ENCODE measurements around the gene PBLD. TPM values are rescaled to one million over a fixed set of nuclear protein-coding genes. Genes with fewer than 3 reads are reported as not detected.

Gene PBLD
- total and polyA plus RNA-seq, 3 donors from 2014 or later = 4.4 to 7.6 (median 7.6) TPM

GRCh38 chr10:68365611-68366010 lies 32.9 kb upstream of the PBLD start:
- TF ChIP-seq CTCF (IDR thresholded peaks at IDR 0.05) (no peak), POLR2A (IDR thresholded peaks at IDR 0.05) (no peak)
- no peaks in the 10 kb centered on the region for H3K36me3 ChIP-seq (ENCODE audit: low read depth, missing control alignments)
- H3K27ac ChIP-seq = no peak overlapping the region
- no peaks in the 10 kb centered on the region for H3K4me1 ChIP-seq
- intact Hi-C loops (cut with DNase I; ENCODE audit: low total_unique reads) = no loop called here
- no peaks in the 10 kb centered on the region for H3K9me3 ChIP-seq
- 83 to 87% methylated on average over 2 of the region's 2 CpGs for WGBS, 2 donors
- no peak for DNase-seq
- no peak overlapping the region for H3K4me3 ChIP-seq
- no peaks in the 10 kb centered on the region for H3K27me3 ChIP-seq

- no peaks in the 10 kb centered on the region for H3K36me3 ChIP-seq (ENCODE audit: low read depth, missing control alignments)
- 84 to 94% methylated on average over 3 of the region's 3 CpGs for WGBS, 2 donors
- no peak overlapping the region for H3K4me3 ChIP-seq
- H3K9me3 ChIP-seq = no peaks in the 10 kb centered on the region
- H3K4me1 ChIP-seq = no peaks in the 10 kb centered on the region
- no peak for DNase-seq
- H3K27me3 ChIP-seq = no peaks in the 10 kb centered on the region
- TF ChIP-seq POLR2A (IDR thresholded peaks at IDR 0.05) (no peak), CTCF (IDR thresholded peaks at IDR 0.05) (no peak)
- intact Hi-C loops (cut with DNase I; ENCODE audit: low total_unique reads) = no loop called here
- H3K27ac ChIP-seq = no peak overlapping the region
These were observed 31.6 kb upstream of the PBLD start for GRCh38 chr10:68364101-68364886.

GRCh38 chr10:68362590-68362989 lies 29.9 kb upstream of the PBLD start:
- Histone ChIP-seq H3K4me3 (no peak overlapping the region), H3K27me3 (no peaks in the 10 kb centered on the region), H3K27ac (no peak overlapping the region), H3K9me3 (no peaks in the 10 kb centered on the region), H3K4me1 (no peaks in the 10 kb centered on the region), H3K36me3 (ENCODE audit: low read depth, missing control alignments) (no peaks in the 10 kb centered on the region)
- DNase-seq = no peak
- no peak for TF ChIP-seq CTCF (IDR thresholded peaks at IDR 0.05)
- WGBS, 2 donors = 90 to 93% methylated on average over 3 of the region's 3 CpGs
- intact Hi-C loops (cut with DNase I; ENCODE audit: low total_unique reads) = no loop called here

- Histone ChIP-seq H3K27ac (no peak overlapping the region), H3K9me3 (no peaks in the 10 kb centered on the region), H3K4me3 (no peak overlapping the region), H3K4me1 (no peaks in the 10 kb centered on the region), H3K36me3 (ENCODE audit: low read depth, missing control alignments) (no peaks in the 10 kb centered on the region), H3K27me3 (no peaks in the 10 kb centered on the region)
- DNase-seq = no peak
- intact Hi-C loops (cut with DNase I; ENCODE audit: low total_unique reads) = no loop called here
- TF ChIP-seq POLR2A (IDR thresholded peaks at IDR 0.05) (no peak), CTCF (IDR thresholded peaks at IDR 0.05) (no peak)
- 89 to 93% methylated on average over 6 of the region's 6 CpGs for WGBS, 2 donors
These were observed 26.5 kb upstream of the PBLD start for GRCh38 chr10:68359189-68359588.

GRCh38 chr10:68353537-68353936 lies 20.8 kb upstream of the PBLD start:
- no peak overlapping the region for H3K4me3 ChIP-seq
- no peak for DNase-seq
- intact Hi-C loops (cut with DNase I; ENCODE audit: low total_unique reads) = no loop called here
- no peaks in the 10 kb centered on the region for H3K36me3 ChIP-seq (ENCODE audit: low read depth, missing control alignments)
- no peaks in the 10 kb centered on the region for H3K27me3 ChIP-seq
- H3K4me1 ChIP-seq = no peaks in the 10 kb centered on the region
- TF ChIP-seq POLR2A (IDR thresholded peaks at IDR 0.05) = no peak
- no peak for TF ChIP-seq CTCF (IDR thresholded peaks at IDR 0.05)
- 87 to 100% methylated on average over 2 of the region's 2 CpGs for WGBS, 2 donors
- H3K9me3 ChIP-seq = no peaks in the 10 kb centered on the region
- H3K27ac ChIP-seq = no peak overlapping the region
